Transverse colon (tissue), 4 donors: Measurements from ENCODE around the gene EYS. TPM values are rescaled to one million over a fixed set of nuclear protein-coding genes. Genes with fewer than 3 reads are reported as not detected.

Source experiments
- DNase-seq: peaks from one replicate; pipeline ENCODE4 v3.0.0-alpha.2; 2019
- H3K27ac ChIP-seq, 4 donors: fragments of 200-600 bp; sonication (generic); 2 replicates each; pipeline ENCODE4 v1.5.1; 2016 to 2018; ENCODE audit warnings: inconsistent platforms in 4 of 4
- H3K27me3 ChIP-seq: fragments of 200-600 bp; sonication (generic); 2 replicates; pipeline ENCODE4 v1.5.1; 2017; ENCODE audit warnings: inconsistent platforms
- H3K36me3 ChIP-seq, 4 donors: fragments of 200-600 bp; sonication (generic); 2 replicates each; pipeline ENCODE4 v1.5.1; 2017 to 2019; ENCODE audit warnings: inconsistent platforms in 4 of 4
- H3K4me1 ChIP-seq, 4 donors: fragments of 200-600 bp; sonication (generic); 2 replicates each; pipeline ENCODE4 v1.5.1; 2017 to 2020; ENCODE audit warnings: inconsistent platforms in 4 of 4
- H3K4me3 ChIP-seq, 4 donors: fragments of 200-600 bp; sonication (generic); 1 replicate in 1 of 4; 2 replicates in 3 of 4; pipeline versions ENCODE4 v1.5.1 to v1.6.1; 2017 to 2019; ENCODE audit warnings: inconsistent platforms in 4 of 4
- H3K9me3 ChIP-seq, 2 donors: fragments of 200-600 bp; sonication (generic); 2 replicates each; pipeline ENCODE4 v1.5.1; 2017 to 2019; ENCODE audit warnings: inconsistent platforms in 2 of 2
- EP300 ChIP-seq: sonication (generic); formaldehyde crosslinking; IDR thresholded peaks from one replicate; pipeline ENCODE4 v1.6.1; 2017; ENCODE audit warnings: antibody characterized with exemption, low read depth
- POLR2A ChIP-seq: fragments of 450-650 bp; IDR thresholded peaks from one replicate; pipeline ENCODE4 v1.6.1; 2016; ENCODE audit warnings: antibody characterized with exemption, mild to moderate bottlenecking, moderate library complexity
- POLR2AphosphoS5 ChIP-seq, 3 donors: sonication (generic); formaldehyde crosslinking; IDR thresholded peaks; one replicate each; pipeline ENCODE4 v1.6.1; 2016; ENCODE audit warnings: antibody characterized with exemption in 3 of 3
- WGBS, 2 donors: methylation state at CpG; one replicate each; pipeline ENCODE4 v1.1.5; 2018; ENCODE audit warnings: low coverage in 1 of 2; 5-methylcytosine and 5-hydroxymethylcytosine counted together
- in situ Hi-C, 4 donors: fragments of 200-750 bp; cut with MboI; loops; one replicate each; pipeline versions ENCODE4 v1.15.0 to v1.15.1; 2017; ENCODE audit warnings: low sequenced_read_pairs in 3 of 4, low pct_ligation_motif_present in 1 of 4, low pct_unique_long_range_greater_than_20kb in 1 of 4
- intact Hi-C: fragments of 100-400 bp; cut with DNase I; formaldehyde crosslinking; loops from one replicate; pipeline ENCODE4 v1.15.1; 2023; ENCODE audit warnings: low total_unique reads
- total RNA-seq, 4 donors: library from RNA; depleted of rRNA; stranded (reverse); fragments of >200 nt; gene quantifications; one replicate each; pipeline ENCODE4 v1.1.0, GENCODE V29; 2016
- TF ChIP-seq, protein P1 (sequence below), 5 experiments: fragments of 200-600 bp in 3 of 5; fragments of 450-650 bp in 2 of 5; sonication (generic) in 3 of 5; IDR thresholded peaks; 1 replicate in 2 of 5; 2 replicates in 3 of 5; pipeline ENCODE4 v1.5.1; 2016 to 2017; ENCODE audit warnings: antibody characterized with exemption in 5 of 5, inconsistent platforms in 3 of 5, mild to moderate bottlenecking in 2 of 5, moderate library complexity in 1 of 5

Gene EYS
- total RNA-seq, 4 donors from 2014 or later, result 0.41 TPM; not detected in 3

DNA sequence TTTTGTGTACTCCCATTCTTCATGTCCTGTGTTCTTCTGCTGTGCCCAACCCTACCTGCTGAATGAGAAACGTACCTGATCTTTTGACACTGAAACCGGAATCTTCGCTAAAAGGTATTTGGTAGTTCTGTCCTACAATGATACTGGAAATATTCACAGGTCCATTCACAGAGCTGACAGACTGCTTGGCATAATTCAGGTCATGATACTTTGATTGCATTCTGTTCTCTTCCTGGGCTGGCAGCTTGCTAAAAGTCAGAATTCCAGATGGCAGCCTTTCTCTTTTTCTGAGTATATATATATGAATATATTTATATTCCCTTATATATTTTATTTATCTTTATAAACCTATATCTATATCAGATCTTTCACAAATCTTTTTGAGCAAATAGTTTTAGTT is 1696.4 kb downstream of the EYS start:
- DNase-seq, result no peak
- H3K36me3 ChIP-seq, result no peaks in the 10 kb centered on the region
- no peak overlapping the region for H3K27ac ChIP-seq
- WGBS, 2 donors, result 88 to 94% methylated on average over 3 of the region's 3 CpGs
- H3K4me3 ChIP-seq, result no peak overlapping the region
- intact Hi-C loops (no loop called here), in situ Hi-C loops (loop anchor here in 3 of 4 donors (10.0 to 25.0 kb wide), 2 partner anchors 314 to 327 kb away; no protein-coding TSS in a partner anchor)
- H3K9me3 ChIP-seq, result no peaks in the 10 kb centered on the region
- TF ChIP-seq POLR2A, result no peak
- H3K27me3 ChIP-seq, result no peaks in the 10 kb centered on the region
- H3K4me1 ChIP-seq, result peaks cover 0 to 6% (median 0%) of the 10 kb centered on the region in 4 donors

- intact Hi-C loops, result no loop called here
- Histone ChIP-seq H3K9me3 (no peaks in the 10 kb centered on the region), H3K27ac (no peak overlapping the region), H3K4me1 (peaks cover 0 to 6% (median 0%) of the 10 kb centered on the region in 4 donors), H3K4me3 (no peak overlapping the region), H3K36me3 (no peaks in the 10 kb centered on the region), H3K27me3 (no peaks in the 10 kb centered on the region)
- WGBS, 2 donors, result 80 to 82% methylated on average over 1 to 8 of the region's 8 CpGs
- in situ Hi-C loops, result loop anchor here in 3 of 4 donors (10.0 to 25.0 kb wide), 2 partner anchors 315 to 327 kb away; no protein-coding TSS in a partner anchor
- TF ChIP-seq POLR2A (no peak), POLR2AphosphoS5 (IDR thresholded peaks at IDR 0.05) (no peak), EP300 (no peak)
- TF ChIP-seq, protein P1, sequence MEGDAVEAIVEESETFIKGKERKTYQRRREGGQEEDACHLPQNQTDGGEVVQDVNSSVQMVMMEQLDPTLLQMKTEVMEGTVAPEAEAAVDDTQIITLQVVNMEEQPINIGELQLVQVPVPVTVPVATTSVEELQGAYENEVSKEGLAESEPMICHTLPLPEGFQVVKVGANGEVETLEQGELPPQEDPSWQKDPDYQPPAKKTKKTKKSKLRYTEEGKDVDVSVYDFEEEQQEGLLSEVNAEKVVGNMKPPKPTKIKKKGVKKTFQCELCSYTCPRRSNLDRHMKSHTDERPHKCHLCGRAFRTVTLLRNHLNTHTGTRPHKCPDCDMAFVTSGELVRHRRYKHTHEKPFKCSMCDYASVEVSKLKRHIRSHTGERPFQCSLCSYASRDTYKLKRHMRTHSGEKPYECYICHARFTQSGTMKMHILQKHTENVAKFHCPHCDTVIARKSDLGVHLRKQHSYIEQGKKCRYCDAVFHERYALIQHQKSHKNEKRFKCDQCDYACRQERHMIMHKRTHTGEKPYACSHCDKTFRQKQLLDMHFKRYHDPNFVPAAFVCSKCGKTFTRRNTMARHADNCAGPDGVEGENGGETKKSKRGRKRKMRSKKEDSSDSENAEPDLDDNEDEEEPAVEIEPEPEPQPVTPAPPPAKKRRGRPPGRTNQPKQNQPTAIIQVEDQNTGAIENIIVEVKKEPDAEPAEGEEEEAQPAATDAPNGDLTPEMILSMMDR (IDR thresholded peaks at IDR 0.05), result no peak
- DNase-seq, result no peak
Measured at GRCh38 chr6:64010010-64010409, 1697.0 kb downstream of the EYS start.

DNA sequence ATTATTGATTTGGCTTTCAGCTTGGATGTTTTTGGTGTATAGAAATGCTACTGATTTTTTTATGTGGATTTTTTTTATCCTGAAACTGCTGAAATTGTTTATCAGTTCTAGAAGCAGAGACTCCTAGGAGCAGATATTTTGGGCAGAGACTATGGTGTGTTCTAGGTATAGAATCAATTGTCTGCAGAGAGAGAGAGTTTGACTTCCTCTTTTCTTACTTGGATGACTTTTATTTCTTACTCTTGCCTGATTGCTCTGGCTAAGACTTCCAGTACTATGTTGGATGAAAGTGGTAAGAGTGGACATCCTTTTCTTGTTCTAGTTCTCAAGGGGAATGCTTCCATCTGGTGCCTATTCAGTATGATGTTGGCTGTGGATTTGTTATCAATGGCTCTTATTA is 1700.8 kb downstream of the EYS start:
- in situ Hi-C loops (loop anchor here in 3 of 4 donors (10.0 to 25.0 kb wide), 2 partner anchors 319 to 331 kb away; no protein-coding TSS in a partner anchor), intact Hi-C loops (no loop called here)
- Histone ChIP-seq H3K27ac (no peak overlapping the region), H3K9me3 (no peaks in the 10 kb centered on the region), H3K4me1 (no peaks in the 10 kb centered on the region), H3K27me3 (no peaks in the 10 kb centered on the region), H3K4me3 (no peak overlapping the region), H3K36me3 (no peaks in the 10 kb centered on the region)
- TF ChIP-seq POLR2A, result no peak
- no peak for TF ChIP-seq POLR2AphosphoS5 (IDR thresholded peaks at IDR 0.05)
- TF ChIP-seq EP300, result no peak
- TF ChIP-seq, protein P1 (IDR thresholded peaks at IDR 0.05), result no peak
- DNase-seq, result no peak

- Histone ChIP-seq H3K4me3 (no peak overlapping the region), H3K27me3 (no peaks in the 10 kb centered on the region), H3K9me3 (no peaks in the 10 kb centered on the region), H3K27ac (no peak overlapping the region), H3K4me1 (no peaks in the 10 kb centered on the region), H3K36me3 (no peaks in the 10 kb centered on the region)
- TF ChIP-seq POLR2A, result no peak
- TF ChIP-seq EP300, result no peak
- TF ChIP-seq, protein P1 (IDR thresholded peaks at IDR 0.05), result no peak
- TF ChIP-seq POLR2AphosphoS5 (IDR thresholded peaks at IDR 0.05), result no peak
- DNase-seq, result no peak
- in situ Hi-C loops, result loop anchor here in 3 of 4 donors (10.0 to 25.0 kb wide), 2 partner anchors 324 to 336 kb away; no protein-coding TSS in a partner anchor
- 89 to 91% methylated on average over 5 of the region's 5 CpGs for WGBS, 2 donors
- intact Hi-C loops, result no loop called here
Measured at GRCh38 chr6:64000818-64001491, 1706.1 kb downstream of the EYS start.
